Right kidney (tissue), 1 donor: Measurements from ENCODE around the gene BFSP2.
"Not testable (repeated sequence)": the region's sequence is repeated elsewhere in the genome, so short reads cannot be mapped to it uniquely, and the experiment has no call there.

Source experiments
- DNase-seq: peaks from one replicate; pipeline ENCODE4 v3.0.0-alpha.2; 2016

Gene BFSP2

DNA sequence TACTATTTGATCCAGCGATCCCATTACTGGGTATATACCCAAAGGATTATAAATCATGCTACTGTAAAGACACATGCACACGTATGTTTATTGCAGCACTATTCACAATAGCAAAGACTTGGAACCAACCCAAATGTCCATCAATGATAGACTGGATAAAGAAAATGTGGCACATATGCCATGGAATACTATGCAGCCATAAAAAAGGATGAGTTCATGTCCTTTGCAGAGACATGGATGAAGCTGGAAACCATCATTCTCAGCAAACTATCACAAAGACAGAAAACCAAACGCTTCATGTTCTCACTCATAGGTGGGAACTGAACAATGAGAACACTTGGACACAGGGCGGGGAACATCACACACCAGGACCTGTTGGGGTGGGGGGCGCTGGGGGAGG is 82.6 kb downstream of the BFSP2 start:
- DNase-seq = not testable (repeated sequence)

- DNase-seq = no peak
These were observed 86.8 kb downstream of the BFSP2 start for GRCh38 chr3:133486658-133487057.

DNA sequence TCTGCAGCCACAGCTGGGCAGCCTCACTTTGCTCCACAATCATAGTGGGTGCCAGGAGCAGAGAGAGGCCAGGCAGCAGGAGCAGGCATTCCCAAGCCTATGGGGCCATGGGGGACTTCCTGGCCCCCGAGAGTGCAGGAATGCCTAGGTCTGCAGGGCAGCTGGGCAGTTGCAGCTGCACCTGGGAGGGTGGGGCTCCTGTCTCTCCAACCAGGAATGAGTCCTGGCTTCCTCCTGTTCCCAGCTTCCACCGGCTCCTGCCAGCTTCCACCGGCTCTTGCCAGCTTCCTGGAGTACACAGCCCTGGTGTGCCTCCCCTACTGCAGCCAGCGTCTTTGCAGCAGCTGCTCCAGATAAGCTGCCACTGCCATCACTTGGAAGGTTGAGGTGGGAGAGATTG is 87.3 kb downstream of the BFSP2 start:
- no peak for DNase-seq

DNA sequence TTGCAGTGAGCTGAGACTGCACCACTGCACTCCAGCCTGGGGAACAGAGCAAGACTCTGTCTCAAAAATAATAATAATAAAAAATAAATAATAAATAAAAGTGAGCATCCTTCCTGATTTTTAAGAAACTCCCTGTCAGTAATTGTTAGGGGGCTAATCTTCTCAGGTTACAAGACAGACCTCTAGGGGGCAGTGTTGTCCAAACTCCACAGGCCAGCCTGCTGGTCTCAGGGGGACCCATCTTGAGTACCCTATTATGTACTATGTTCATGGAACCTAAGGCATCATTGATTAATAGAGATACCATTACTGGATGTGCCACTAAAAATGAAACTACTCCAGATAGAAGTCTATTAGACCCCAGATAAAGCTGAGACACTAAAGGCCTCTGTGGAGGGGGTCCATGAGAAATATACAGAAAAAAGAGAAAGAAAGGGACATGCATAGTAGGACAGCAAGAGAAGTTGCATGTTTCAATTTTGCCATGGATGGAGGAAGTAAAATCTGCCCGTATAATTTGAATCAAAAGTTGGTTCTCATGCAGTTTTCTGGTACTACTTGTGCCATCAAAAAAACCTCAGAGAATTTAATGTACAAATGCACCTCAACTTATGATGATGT is 88.2 kb downstream of the BFSP2 start:
- DNase-seq = no peak

- no peak for DNase-seq
These were observed 89.0 kb downstream of the BFSP2 start for GRCh38 chr3:133488785-133489367.

- no peak for DNase-seq
These were observed 89.7 kb downstream of the BFSP2 start for GRCh38 chr3:133489466-133490085.

GRCh38 chr3:133490468-133491351 is 90.9 kb downstream of the BFSP2 start:
- DNase-seq = no peak

- no peak for DNase-seq
These were observed 91.7 kb downstream of the BFSP2 start for GRCh38 chr3:133491481-133492059.

- DNase-seq = no peak
These were observed 92.4 kb downstream of the BFSP2 start for GRCh38 chr3:133492159-133492741.

GRCh38 chr3:133494469-133494868 is 94.6 kb downstream of the BFSP2 start:
- no peak for DNase-seq

GRCh38 chr3:133502542-133502941 is 102.7 kb downstream of the BFSP2 start:
- DNase-seq = not testable (repeated sequence)

DNA sequence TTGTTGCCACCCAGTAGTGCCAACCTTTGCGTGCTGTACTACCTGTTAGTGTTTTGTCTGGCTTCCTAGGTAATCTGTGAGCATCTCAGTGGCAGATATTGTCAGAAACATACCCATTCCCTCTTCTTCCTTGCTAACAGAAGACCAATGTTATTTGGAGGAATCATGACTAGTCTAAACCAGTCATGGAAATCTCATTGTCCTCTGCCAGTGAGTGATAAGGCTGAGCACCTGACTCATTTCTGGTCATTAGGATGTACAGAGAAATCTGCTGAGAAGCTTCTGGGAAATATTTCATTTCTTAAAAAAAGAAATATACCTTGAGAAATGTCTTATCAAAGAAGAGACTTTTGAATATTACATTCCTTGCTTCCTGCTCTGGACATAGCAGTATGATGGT is 103.6 kb downstream of the BFSP2 start:
- DNase-seq = no peak

- DNase-seq = no peak
These were observed 104.9 kb downstream of the BFSP2 start for GRCh38 chr3:133504736-133505135.

DNA sequence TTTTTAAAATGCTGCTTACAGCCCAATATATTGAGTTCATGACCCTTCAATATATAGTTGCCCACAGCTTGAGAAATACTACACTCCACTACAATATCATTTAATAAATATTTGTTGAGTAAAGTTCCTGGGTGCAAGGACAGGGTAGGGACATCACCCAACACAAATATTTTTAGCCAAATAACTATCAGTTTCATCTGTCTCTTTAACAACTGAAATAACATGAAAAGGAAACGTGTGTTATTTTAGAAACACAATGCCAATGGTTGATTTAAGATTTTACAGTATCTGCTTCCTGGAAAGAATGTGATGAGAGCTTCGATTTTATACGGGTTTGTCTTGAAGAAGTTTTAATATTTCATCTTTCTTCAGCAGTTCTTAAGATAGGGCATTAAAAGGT is 106.0 kb downstream of the BFSP2 start:
- no peak for DNase-seq

DNA sequence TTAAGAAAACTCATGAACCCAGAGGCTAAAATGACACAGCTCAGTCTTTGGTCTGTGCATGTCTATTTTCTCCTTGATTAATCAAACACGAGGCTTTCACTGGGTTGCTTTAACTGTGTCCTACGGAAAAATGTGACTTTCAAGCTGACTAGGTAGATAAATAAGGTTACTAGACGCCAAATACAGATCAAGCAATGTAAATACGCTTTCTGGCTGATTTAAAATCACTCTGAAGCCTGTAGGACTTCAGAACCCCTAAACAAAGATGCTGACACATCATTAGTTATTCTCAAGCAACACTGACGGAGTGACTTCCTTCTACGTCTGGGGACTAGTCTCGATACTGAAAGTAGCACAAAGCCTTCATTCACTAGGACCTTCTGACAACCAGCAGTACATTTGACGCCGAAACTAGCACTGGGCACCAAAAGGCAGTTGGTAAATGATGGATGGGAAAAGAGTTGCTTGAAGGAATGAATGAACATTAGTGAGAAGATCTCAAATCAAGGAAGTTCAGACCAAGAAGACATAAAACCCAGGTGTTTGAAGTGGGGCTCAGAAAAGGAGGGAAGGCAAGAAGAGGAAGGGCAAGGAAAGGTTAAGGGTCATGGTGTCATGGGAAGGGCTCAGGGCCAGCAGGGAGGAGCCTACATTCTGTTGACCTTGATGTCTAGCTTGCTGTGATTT is 106.5 kb downstream of the BFSP2 start:
- DNase-seq = no peak

- no peak for DNase-seq
These were observed 109.6 kb downstream of the BFSP2 start for GRCh38 chr3:133509488-133509887.

- DNase-seq = no peak
These were observed 112.7 kb downstream of the BFSP2 start for GRCh38 chr3:133512416-133513089.

- DNase-seq = no peak
These were observed 114.6 kb downstream of the BFSP2 start for GRCh38 chr3:133514418-133514817.

- no peak for DNase-seq
These were observed 115.3 kb downstream of the BFSP2 start for GRCh38 chr3:133515127-133515526.

GRCh38 chr3:133520286-133520685 is 120.4 kb downstream of the BFSP2 start:
- DNase-seq = no peak

- DNase-seq = not testable (repeated sequence)
These were observed 121.1 kb downstream of the BFSP2 start for GRCh38 chr3:133520938-133521337.
